ENCODE data around the gene CDHR3. TPM values are rescaled to one million over a fixed set of nuclear protein-coding genes. Genes with fewer than 3 reads are reported as not detected.

The CDHR3 gene
- total RNA-seq, 1 donor from 2014 or later = 2.2 TPM

Other genes with a start within 250 kb of the CDHR3 start
- 4.3 and 5.1 TPM in 2 replicates for gene ATXN7L1, start 86.7 kb upstream of the CDHR3 start, total RNA-seq
- gene SYPL1, start 149.0 kb downstream of the CDHR3 start, total RNA-seq = 72.0 and 76.2 TPM in 2 replicates

Data from myocyte (in vitro differentiated cells).